ENCODE measurements around the gene MKKS. TPM values are rescaled to one million over a fixed set of nuclear protein-coding genes. Genes with fewer than 3 reads are reported as not detected.

Gene MKKS
- total RNA-seq, 4 donors from 2014 or later, result 15.9 to 22.4 (median 17.7) TPM

GRCh38 chr20:10445758-10446157 lies 11.7 kb upstream of the MKKS start:
- TF ChIP-seq POLR2A (IDR thresholded peaks at IDR 0.05) (no peak), EP300 (IDR thresholded peaks at IDR 0.05) (no peak), POLR2AphosphoS5 (IDR thresholded peaks at IDR 0.05) (no peak), CTCF (IDR thresholded peaks at IDR 0.05) (no peak)
- Histone ChIP-seq H3K27me3 (no peaks in the 10 kb centered on the region), H3K4me3 (no peak overlapping the region), H3K4me1 (no peaks in the 10 kb centered on the region), H3K27ac (no peak overlapping the region), H3K9me3 (no peaks in the 10 kb centered on the region), H3K36me3 (no peaks in the 10 kb centered on the region)
- WGBS, 2 donors (ENCODE audit: low coverage in 1 of 2), result 91 to 100% methylated on average over 2 to 4 of the region's 4 CpGs
- ATAC-seq, result no peak

GRCh38 chr20:10443936-10444335 lies 9.9 kb upstream of the MKKS start:
- no peaks in the 10 kb centered on the region for H3K27me3 ChIP-seq
- H3K4me3 ChIP-seq, result no peak overlapping the region
- no peaks in the 10 kb centered on the region for H3K9me3 ChIP-seq
- no peak for ATAC-seq
- no peaks in the 10 kb centered on the region for H3K4me1 ChIP-seq
- no peaks in the 10 kb centered on the region for H3K36me3 ChIP-seq
- WGBS, 2 donors (ENCODE audit: low coverage in 1 of 2), result 63 to 73% methylated on average over 2 of the region's 2 CpGs
- no peak overlapping the region for H3K27ac ChIP-seq
- TF ChIP-seq EP300 (IDR thresholded peaks at IDR 0.05) (no peak), POLR2AphosphoS5 (IDR thresholded peaks at IDR 0.05) (no peak), POLR2A (IDR thresholded peaks at IDR 0.05) (no peak), CTCF (IDR thresholded peaks at IDR 0.05) (no peak)

- WGBS, 2 donors (ENCODE audit: low coverage in 1 of 2), result 71 to 72% methylated on average over 2 to 4 of the region's 4 CpGs
- no peak for ATAC-seq
- Histone ChIP-seq H3K27ac (no peak overlapping the region), H3K36me3 (no peaks in the 10 kb centered on the region), H3K27me3 (no peaks in the 10 kb centered on the region), H3K4me1 (peaks cover 0 to 12% (median 3%) of the 10 kb centered on the region in 3 donors), H3K4me3 (no peak overlapping the region), H3K9me3 (no peaks in the 10 kb centered on the region)
- TF ChIP-seq EP300 (IDR thresholded peaks at IDR 0.05) (no peak), POLR2AphosphoS5 (IDR thresholded peaks at IDR 0.05) (no peak), CTCF (IDR thresholded peaks at IDR 0.05) (no peak), POLR2A (IDR thresholded peaks at IDR 0.05) (no peak)
Observed at GRCh38 chr20:10438217-10438616, 4.2 kb upstream of the MKKS start.

DNA sequence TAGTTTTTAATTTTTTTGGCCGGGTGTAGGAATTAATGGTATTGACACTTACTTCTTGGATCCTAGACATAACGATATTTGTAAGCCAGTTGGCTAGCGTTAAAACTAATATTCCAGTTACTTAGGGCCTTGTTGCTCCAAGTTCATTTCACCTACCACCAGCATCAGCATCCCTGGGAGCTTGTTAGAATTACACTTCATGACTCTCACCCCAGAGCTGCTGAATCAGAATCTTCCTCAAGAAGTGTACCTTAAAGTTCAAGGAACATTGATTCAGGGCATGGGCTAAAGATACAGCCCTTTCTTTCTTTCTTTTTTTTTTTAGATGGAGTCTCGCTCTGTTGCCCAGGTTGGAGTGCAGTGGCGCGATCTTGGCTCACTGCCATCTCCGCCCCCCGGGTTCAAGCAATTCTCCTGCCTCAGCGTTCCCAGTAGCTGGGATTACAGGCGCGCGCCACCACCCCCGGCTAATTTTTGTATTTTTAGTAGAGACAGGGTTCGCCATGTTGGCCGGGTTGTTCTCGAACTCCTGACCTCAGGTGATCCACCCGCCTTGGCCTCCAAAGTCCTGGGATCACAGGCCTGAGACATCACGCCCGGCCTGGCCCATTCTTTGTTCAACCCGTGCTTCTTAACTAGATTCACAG lies 2.2 kb upstream of the MKKS start:
- no peaks in the 10 kb centered on the region for H3K36me3 ChIP-seq
- H3K9me3 ChIP-seq, result no peaks in the 10 kb centered on the region
- no peaks in the 10 kb centered on the region for H3K27me3 ChIP-seq
- TF ChIP-seq POLR2AphosphoS5 (IDR thresholded peaks at IDR 0.05), result no peak
- no peak for TF ChIP-seq EP300 (IDR thresholded peaks at IDR 0.05)
- no peak for TF ChIP-seq POLR2A (IDR thresholded peaks at IDR 0.05)
- no peak for TF ChIP-seq CTCF (IDR thresholded peaks at IDR 0.05)
- no peak for ATAC-seq
- peaks cover 0 to 32% (median 15%) of the 10 kb centered on the region in 3 donors for H3K4me1 ChIP-seq
- H3K4me3 ChIP-seq, result no peak overlapping the region
- WGBS, 2 donors (ENCODE audit: low coverage in 1 of 2), result 92 to 95% methylated on average over 10 to 13 of the region's 20 CpGs
- H3K27ac ChIP-seq, result no peak overlapping the region
